ENCODE measurements around the gene DENND2C. TPM values are rescaled to one million over a fixed set of nuclear protein-coding genes. Genes with fewer than 3 reads are reported as not detected.

The DENND2C gene
- total and polyA plus RNA-seq, 2 donors (not counting 1 experiment from before 2014, with no cell fraction given) = 1.3 to 1.7 TPM

- peak overlapping the region; percentile 94 for H3K27ac ChIP-seq (ENCODE audit: insufficient read depth, low read length)
Measured at GRCh38 chr1:114668784-114669561, 876 bp downstream of the DENND2C start.

DNA sequence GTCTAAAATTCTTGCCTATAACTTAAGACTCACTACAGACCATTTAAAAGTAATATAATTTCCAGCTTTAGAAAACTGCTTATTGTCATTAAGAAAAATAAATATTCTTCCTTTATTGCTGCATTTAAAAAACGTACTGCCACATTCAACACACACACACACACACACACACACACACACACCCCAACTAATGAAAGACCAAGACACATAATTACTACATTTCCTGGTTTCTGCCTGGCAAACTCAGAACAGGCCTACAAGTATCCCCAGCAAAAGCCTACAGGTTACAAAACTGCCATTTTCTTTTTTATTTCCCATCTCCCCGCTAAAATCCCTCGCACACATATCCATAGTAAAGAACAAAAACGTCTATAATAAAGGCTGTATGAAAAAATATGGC is 1.5 kb downstream of the DENND2C start:
- Histone ChIP-seq H2AFZ (ENCODE audit: low read length) (no peak overlapping the region), H3K9me3 (ENCODE audit: control insufficient read depth, insufficient read depth, low read depth, low read length) (no peaks in the 10 kb centered on the region), H3K27me3 (ENCODE audit: control insufficient read depth, insufficient read depth, low read length) (no peaks in the 10 kb centered on the region), H3K36me3 (ENCODE audit: control insufficient read depth, insufficient read depth, low read length) (no peaks in the 10 kb centered on the region), H4K20me1 (ENCODE audit: control insufficient read depth, extremely low read depth, insufficient read depth, low read length) (no peaks in the 10 kb centered on the region), H3K4me2 (ENCODE audit: extremely low read depth, insufficient read depth, low read length) (no peak overlapping the region), H3K9ac (ENCODE audit: insufficient read depth, low read length) (no peak overlapping the region), H3K4me3 (replicated peaks in 1 of 4; ENCODE audit: control extremely low read depth in 1 of 4, insufficient read depth in 1 of 4, low read depth in 3 of 4, low read length in 4 of 4) (no peak overlapping the region), H3K4me1 (ENCODE audit: control insufficient read depth, extremely low read depth, insufficient read depth, low read length) (peaks cover 3% of the 10 kb centered on the region), H3K27ac (ENCODE audit: insufficient read depth, low read length) (no peak overlapping the region), H3K79me2 (ENCODE audit: control insufficient read depth, insufficient read depth, low read length) (no peaks in the 10 kb centered on the region)
- no peak for TF ChIP-seq EZH2 (IDR thresholded peaks at IDR 0.05; ENCODE audit: low read length, missing control alignments)
- TF ChIP-seq, protein P1, sequence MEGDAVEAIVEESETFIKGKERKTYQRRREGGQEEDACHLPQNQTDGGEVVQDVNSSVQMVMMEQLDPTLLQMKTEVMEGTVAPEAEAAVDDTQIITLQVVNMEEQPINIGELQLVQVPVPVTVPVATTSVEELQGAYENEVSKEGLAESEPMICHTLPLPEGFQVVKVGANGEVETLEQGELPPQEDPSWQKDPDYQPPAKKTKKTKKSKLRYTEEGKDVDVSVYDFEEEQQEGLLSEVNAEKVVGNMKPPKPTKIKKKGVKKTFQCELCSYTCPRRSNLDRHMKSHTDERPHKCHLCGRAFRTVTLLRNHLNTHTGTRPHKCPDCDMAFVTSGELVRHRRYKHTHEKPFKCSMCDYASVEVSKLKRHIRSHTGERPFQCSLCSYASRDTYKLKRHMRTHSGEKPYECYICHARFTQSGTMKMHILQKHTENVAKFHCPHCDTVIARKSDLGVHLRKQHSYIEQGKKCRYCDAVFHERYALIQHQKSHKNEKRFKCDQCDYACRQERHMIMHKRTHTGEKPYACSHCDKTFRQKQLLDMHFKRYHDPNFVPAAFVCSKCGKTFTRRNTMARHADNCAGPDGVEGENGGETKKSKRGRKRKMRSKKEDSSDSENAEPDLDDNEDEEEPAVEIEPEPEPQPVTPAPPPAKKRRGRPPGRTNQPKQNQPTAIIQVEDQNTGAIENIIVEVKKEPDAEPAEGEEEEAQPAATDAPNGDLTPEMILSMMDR (conservative IDR thresholded peaks at IDR 0.05 in 1 of 2, IDR thresholded peaks at IDR 0.05 in 1 of 2; ENCODE audit: low read depth in 1 of 2, low read length in 2 of 2) = no peak
- no peak for DNase-seq (ENCODE audit: low read depth in 2 of 2)

More at GRCh38 chr1:114668784-114669561, 876 bp downstream of the DENND2C start:
- Histone ChIP-seq H3K4me3 (replicated peaks in 1 of 4; ENCODE audit: control extremely low read depth in 1 of 4, insufficient read depth in 1 of 4, low read depth in 3 of 4, low read length in 4 of 4) (peak overlapping the region; percentile 80 to 97 (median 82)), H2AFZ (ENCODE audit: low read length) (peak overlapping the region; percentile 96), H3K9me3 (ENCODE audit: control insufficient read depth, insufficient read depth, low read depth, low read length) (no peaks in the 10 kb centered on the region), H4K20me1 (ENCODE audit: control insufficient read depth, extremely low read depth, insufficient read depth, low read length) (no peaks in the 10 kb centered on the region), H3K27me3 (ENCODE audit: control insufficient read depth, insufficient read depth, low read length) (no peaks in the 10 kb centered on the region), H3K9ac (ENCODE audit: insufficient read depth, low read length) (peak overlapping the region; percentile 82), H3K79me2 (ENCODE audit: control insufficient read depth, insufficient read depth, low read length) (no peaks in the 10 kb centered on the region), H3K36me3 (ENCODE audit: control insufficient read depth, insufficient read depth, low read length) (no peaks in the 10 kb centered on the region), H3K4me1 (ENCODE audit: control insufficient read depth, extremely low read depth, insufficient read depth, low read length) (peaks cover 3% of the 10 kb centered on the region), H3K4me2 (ENCODE audit: extremely low read depth, insufficient read depth, low read length) (peak overlapping the region; percentile 92)
- DNase-seq (ENCODE audit: low read depth in 2 of 2) = peak; percentile 15 to 53
- TF ChIP-seq, protein P1 (conservative IDR thresholded peaks at IDR 0.05 in 1 of 2, IDR thresholded peaks at IDR 0.05 in 1 of 2; ENCODE audit: low read depth in 1 of 2, low read length in 2 of 2) = no peak
- no peak for TF ChIP-seq EZH2 (IDR thresholded peaks at IDR 0.05; ENCODE audit: low read length, missing control alignments)

DNA sequence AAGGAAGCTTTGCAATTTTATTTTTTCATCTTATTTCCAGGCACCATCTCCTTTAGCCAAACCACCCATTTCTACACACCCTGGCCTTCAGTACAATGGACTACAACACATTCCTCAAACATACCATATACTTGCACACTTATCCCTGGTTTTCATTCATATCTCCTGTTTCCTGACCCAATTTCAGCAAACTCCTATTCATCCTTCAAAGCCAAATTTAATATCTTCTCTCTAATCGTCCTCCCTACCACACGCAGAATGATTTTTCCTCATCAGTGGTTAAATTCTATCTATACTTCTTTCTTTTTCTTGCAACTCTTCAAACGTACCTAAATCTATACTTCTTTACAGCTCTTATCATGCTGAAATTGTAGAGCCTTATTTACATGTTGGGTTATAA is 2.9 kb downstream of the DENND2C start:
- Histone ChIP-seq H3K27ac (ENCODE audit: insufficient read depth, low read length) (no peak overlapping the region), H3K4me1 (ENCODE audit: control insufficient read depth, extremely low read depth, insufficient read depth, low read length) (peaks cover 3% of the 10 kb centered on the region), H3K4me3 (replicated peaks in 1 of 4; ENCODE audit: control extremely low read depth in 1 of 4, insufficient read depth in 1 of 4, low read depth in 3 of 4, low read length in 4 of 4) (no peak overlapping the region), H3K9ac (ENCODE audit: insufficient read depth, low read length) (no peak overlapping the region), H2AFZ (ENCODE audit: low read length) (no peak overlapping the region), H3K9me3 (ENCODE audit: control insufficient read depth, insufficient read depth, low read depth, low read length) (no peaks in the 10 kb centered on the region), H4K20me1 (ENCODE audit: control insufficient read depth, extremely low read depth, insufficient read depth, low read length) (no peaks in the 10 kb centered on the region), H3K4me2 (ENCODE audit: extremely low read depth, insufficient read depth, low read length) (no peak overlapping the region), H3K79me2 (ENCODE audit: control insufficient read depth, insufficient read depth, low read length) (no peaks in the 10 kb centered on the region), H3K36me3 (ENCODE audit: control insufficient read depth, insufficient read depth, low read length) (no peaks in the 10 kb centered on the region), H3K27me3 (ENCODE audit: control insufficient read depth, insufficient read depth, low read length) (no peaks in the 10 kb centered on the region)
- TF ChIP-seq, protein P1 (conservative IDR thresholded peaks at IDR 0.05 in 1 of 2, IDR thresholded peaks at IDR 0.05 in 1 of 2; ENCODE audit: low read depth in 1 of 2, low read length in 2 of 2) = no peak
- TF ChIP-seq EZH2 (IDR thresholded peaks at IDR 0.05; ENCODE audit: low read length, missing control alignments) = no peak
- DNase-seq (ENCODE audit: low read depth in 2 of 2) = no peak
